Coronary artery (tissue), 2 donors: ENCODE data around the gene RPS6KA2.

Source experiments
- DNase-seq: peaks from one replicate; pipeline ENCODE4 v3.0.0-alpha.2; 2017; ENCODE audit warnings: low spot score
- H3K27ac ChIP-seq, 2 donors: fragments of 200-600 bp; sonication (generic); one replicate each; pipeline ENCODE4 v1.5.1; 2016 to 2019
- H3K4me3 ChIP-seq: fragments of 200-600 bp; sonication (generic); 2 replicates; pipeline ENCODE4 v1.5.1; 2016; ENCODE audit warnings: mild to moderate bottlenecking, moderate library complexity
- TF ChIP-seq, protein P1 (sequence below): fragments of 200-600 bp; sonication (generic); IDR thresholded peaks from one replicate; pipeline ENCODE4 v1.5.1; 2019; ENCODE audit warnings: antibody characterized with exemption

Gene RPS6KA2

DNA sequence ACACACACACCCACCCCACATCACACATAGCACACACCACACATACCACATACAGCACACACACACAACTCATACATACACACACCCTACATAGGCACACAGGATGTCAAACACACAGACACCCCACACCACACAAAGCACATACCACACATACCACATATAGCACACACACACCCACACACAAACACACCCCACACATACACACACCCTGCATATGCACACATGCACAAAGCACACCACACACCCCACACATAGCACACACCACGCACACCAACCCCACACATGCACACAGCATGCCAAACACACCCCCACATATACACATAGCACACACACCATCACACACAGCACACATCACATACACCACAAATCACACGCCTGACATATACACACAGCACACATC lies 119.7 kb downstream of the RPS6KA2 start:
- no peak overlapping the region for H3K27ac ChIP-seq
- no peak overlapping the region for H3K4me3 ChIP-seq
- TF ChIP-seq, protein P1, sequence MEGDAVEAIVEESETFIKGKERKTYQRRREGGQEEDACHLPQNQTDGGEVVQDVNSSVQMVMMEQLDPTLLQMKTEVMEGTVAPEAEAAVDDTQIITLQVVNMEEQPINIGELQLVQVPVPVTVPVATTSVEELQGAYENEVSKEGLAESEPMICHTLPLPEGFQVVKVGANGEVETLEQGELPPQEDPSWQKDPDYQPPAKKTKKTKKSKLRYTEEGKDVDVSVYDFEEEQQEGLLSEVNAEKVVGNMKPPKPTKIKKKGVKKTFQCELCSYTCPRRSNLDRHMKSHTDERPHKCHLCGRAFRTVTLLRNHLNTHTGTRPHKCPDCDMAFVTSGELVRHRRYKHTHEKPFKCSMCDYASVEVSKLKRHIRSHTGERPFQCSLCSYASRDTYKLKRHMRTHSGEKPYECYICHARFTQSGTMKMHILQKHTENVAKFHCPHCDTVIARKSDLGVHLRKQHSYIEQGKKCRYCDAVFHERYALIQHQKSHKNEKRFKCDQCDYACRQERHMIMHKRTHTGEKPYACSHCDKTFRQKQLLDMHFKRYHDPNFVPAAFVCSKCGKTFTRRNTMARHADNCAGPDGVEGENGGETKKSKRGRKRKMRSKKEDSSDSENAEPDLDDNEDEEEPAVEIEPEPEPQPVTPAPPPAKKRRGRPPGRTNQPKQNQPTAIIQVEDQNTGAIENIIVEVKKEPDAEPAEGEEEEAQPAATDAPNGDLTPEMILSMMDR = no peak
- no peak for DNase-seq

DNA sequence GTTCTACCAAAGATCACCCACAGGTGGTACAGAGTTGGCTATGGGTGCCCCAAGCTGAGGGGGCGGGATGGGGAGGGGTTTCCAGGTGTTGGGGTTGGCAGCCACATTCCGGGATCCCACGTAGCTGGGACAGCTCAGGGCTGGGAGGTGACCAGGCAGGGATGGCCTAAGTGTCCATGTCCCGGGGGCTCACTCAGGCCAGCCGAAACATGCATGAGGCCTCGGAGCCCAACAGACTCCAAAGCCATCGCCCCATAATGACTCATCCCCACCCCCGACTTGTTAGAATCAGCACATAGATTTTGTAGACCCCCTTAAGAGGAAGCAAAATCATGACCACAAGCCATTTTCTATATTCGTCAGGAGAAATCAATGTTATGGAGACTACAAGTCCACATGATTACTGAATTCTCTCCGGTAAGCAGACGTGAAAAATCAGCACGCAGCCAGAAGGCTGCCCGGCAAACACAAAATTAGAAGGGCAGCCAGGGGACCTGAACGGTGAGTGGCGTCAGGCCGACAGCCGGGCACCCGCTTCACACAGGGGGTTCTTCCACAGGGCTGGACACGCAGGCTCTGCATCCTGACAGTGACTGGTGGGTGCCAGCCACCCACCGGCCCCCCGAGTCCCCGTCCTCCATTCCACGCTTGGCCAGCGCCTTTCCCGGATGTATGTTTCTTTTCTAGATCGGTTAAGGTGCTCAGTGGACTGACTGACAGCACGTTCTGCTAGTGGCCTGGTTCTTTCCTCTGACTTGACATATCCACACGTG lies 121.7 kb downstream of the RPS6KA2 start:
- Histone ChIP-seq H3K27ac (no peak overlapping the region), H3K4me3 (no peak overlapping the region)
- DNase-seq = no peak
- TF ChIP-seq, protein P1 = no peak

DNA sequence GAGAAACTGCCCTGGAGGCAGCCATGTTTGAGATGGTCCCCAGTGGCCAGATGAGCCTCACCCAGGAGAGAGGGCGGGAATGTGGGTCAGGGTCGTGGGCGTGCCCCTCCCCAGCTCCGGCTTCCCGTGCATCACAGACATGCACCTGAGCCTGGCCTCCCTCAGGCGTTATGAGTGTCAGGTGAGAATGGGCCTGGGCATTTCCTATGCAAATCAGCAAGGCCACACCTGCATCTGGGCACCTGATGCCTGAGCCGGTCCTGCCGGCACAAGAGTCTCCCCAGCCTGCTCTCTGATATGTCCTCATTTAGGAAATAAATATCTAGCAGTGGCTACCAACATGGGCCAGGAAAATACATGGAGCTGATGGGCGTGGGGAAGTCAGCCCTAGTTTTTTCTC lies 123.0 kb downstream of the RPS6KA2 start:
- no peak overlapping the region for H3K27ac ChIP-seq
- TF ChIP-seq, protein P1 = no peak
- no peak overlapping the region for H3K4me3 ChIP-seq
- DNase-seq = no peak

DNA sequence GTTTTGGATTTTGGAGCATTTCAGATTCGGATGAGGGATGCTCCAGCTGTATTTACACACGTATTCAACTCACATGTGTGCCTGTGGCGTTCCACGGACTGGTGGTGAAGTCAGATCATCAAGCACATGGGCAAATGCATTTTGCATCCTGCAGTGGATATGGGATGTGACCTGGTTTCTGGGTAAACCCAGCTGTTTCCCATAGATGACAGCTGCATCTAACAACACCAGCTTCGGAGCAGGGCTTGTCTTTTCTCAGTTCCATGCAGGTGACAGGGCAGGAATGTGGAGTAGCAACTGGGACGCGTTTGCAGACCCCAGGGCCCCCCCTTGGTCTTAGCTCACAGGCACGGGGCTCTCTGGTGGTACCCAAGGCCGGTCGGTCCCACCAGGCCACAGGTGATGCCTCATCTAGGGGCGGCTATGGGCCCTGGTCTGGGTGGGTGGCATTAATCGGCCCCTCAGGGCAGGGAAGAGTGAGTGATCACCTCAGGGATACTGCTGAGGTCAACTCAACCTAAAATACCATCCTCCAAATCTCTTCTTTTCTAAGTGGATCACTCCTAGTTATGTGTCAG lies 123.8 kb downstream of the RPS6KA2 start:
- TF ChIP-seq, protein P1 = no peak
- no peak for DNase-seq
- H3K27ac ChIP-seq = no peak overlapping the region
- H3K4me3 ChIP-seq = no peak overlapping the region

DNA sequence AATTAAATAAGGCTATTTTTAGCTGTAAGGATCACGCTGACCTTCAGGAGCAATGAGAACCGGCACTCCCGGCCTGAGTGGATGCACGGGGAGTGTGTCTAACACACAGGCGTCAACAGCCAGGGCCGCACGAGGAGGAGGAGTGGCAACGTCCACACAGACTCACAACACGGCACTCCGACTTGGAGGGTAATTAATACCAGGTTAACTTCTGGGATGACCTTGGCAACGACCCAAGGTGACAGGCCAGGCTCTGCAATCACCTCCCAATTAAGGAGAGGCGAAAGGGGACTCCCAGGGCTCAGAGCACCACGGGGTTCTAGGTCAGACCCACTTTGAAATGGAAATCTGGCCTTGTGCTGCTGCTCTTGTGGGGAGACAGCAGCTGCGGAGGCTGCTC lies 124.6 kb downstream of the RPS6KA2 start:
- H3K4me3 ChIP-seq = no peak overlapping the region
- H3K27ac ChIP-seq = no peak overlapping the region
- DNase-seq = no peak
- TF ChIP-seq, protein P1 = no peak

DNA sequence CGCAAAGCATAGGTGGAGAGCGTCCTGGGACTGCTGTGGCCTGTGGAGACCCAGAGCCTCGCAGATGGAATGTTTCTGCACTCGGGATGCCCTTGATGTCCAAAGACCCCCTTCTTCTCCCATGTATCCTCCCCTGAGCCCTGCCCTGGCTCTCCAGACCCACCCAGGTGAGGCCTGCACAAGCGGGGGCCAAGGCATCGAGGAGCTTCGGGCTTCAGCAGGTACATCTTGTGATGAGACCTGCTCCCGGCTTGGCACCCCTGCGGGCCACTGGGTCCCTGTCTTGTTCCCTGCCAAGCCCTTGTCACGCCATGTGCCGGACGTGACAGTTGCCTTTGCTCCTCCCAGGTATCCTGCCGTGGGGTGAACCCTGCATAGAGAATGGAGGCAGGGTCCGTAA lies 125.8 kb downstream of the RPS6KA2 start:
- TF ChIP-seq, protein P1 = no peak
- H3K4me3 ChIP-seq = no peak overlapping the region
- H3K27ac ChIP-seq = no peak overlapping the region
- DNase-seq = no peak

DNA sequence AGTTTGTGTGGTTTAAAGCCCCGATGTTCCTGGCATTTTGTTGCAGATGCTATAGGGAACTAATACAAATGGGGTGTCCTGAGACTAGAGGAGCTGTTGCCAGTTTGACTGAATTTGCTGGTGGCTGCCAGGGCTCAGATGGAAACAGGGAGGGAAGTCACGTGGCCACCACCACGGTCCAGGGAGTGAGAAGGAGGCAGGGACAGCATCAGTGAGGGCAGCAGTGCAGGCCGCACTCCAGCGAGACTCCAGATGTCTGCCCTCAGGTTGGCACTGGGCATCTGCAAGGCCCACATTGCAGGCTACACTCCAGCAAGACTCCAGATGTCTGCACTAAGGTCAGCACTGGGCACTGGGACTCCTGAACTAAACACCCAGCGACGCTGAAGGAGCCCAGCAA lies 126.8 kb downstream of the RPS6KA2 start:
- TF ChIP-seq, protein P1 = no peak
- no peak for DNase-seq
- Histone ChIP-seq H3K27ac (no peak overlapping the region), H3K4me3 (no peak overlapping the region)
